Activated gamma-delta T cell treated with Interleukin-2 at 50 U/mL for 16 hours (primary cell): Measurements from ENCODE around the gene KIF12.
A peak's percentile ranks its signal among the peaks of the same experiment; 100 is the strongest.
"Not testable (repeated sequence)": the region's sequence is repeated elsewhere in the genome, so short reads cannot be mapped to it uniquely, and the experiment has no call there.

ENCODE experiments used
- DNase-seq: peaks from one replicate; pipeline ENCODE4 v3.0.0-alpha.2; 2020

Gene KIF12

DNA sequence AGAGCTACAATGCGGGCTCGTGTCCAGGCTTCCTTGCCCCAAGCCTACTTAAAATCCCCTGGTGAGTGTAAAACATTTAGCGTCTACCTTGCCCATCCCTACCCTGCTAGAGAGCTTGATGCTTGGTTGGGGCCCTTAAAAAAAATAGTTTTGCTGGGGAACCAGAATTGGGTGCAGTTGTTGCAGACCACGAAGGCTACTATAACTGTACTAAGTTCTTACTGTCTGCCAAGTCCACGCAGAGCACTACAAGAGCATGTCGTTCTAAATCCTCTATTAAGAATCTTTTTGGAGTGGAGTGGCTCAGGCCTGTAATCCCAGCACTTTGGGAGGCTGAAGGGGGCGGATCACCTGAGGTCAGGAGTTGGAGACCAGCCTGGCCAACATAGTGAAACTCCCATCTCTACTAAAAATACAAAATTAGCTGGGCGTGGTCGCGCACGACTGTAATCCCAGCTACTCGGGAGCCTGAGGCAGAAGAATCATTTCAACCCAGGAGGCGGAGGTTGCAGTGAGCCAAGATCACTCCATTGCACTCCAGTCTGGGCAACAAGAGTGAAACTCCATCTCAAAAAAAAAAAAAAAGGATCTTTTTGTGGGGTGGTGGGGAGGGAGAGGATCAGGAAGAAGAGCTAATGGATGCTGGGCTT is 16.2 kb downstream of the KIF12 start:
- not testable (repeated sequence) for DNase-seq

DNA sequence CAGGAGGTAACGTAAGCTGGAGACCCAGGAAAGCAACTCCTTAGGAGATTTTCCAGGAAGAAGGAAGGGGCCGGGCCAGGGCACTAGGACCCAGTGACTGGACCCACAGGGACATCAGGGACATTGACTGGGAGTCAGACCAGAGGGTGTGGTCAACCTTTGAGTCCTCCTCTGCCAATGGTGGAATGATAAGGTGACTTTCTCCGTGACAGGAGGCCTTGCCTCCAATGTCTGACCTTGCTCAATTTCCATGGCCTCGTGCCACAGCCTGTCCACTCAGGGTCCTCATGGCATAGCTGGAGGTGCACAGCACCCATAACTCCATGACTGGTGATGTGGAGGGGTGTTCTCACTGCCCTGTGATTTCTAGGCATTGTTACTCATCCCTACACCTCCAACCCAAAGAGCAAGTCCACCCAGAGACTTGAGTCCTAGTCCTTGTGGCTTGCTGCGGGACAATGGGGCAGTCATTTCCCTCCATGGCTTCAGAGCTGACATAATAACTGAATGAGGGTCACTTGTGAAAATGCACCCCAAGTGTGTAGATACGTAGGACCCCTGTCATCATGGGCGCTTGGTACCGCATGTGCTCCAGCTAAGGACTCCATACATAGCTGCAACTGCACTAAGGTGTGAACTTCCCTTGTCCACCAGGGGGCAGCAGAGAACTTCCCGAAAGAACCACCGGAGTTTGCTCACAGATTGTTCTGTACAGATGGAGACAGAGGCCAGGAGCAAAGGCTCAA is 16.9 kb downstream of the KIF12 start:
- peak; percentile 83 for DNase-seq

- DNase-seq = no peak
Measured at GRCh38 chr9:114081441-114082016, 17.6 kb downstream of the KIF12 start.

DNA sequence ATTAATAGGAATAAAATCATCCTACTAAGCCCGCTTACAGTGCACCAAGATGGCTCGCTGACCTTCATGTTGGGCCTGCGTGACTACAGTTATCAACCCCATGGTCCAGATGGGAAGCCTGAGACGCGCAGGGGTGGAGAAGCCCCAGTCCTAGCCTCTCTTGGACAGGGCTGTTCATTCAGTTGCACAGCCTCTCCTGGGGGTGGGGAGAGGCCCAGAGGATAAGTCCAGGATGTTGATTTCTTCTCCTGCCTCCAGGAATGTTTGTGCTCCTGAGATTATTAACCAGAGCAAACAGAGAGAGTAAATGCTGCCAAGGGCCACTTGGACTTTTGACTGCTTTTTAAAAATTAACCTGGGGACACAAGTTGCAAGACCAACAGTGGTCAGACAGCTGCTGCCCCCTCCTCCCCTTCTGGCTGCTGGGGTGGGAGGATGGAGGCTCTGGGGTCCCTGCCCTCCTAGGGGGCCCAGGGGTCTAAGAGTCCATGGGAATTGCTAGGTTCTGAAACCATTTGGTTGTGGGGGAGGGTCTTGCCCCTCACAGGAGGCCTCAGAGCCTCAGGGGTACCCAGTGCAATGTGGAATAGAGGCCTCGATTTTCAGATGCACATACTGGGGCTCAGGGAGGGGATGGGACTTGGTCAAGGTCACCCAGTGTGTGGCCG is 18.2 kb downstream of the KIF12 start:
- DNase-seq = no peak

DNA sequence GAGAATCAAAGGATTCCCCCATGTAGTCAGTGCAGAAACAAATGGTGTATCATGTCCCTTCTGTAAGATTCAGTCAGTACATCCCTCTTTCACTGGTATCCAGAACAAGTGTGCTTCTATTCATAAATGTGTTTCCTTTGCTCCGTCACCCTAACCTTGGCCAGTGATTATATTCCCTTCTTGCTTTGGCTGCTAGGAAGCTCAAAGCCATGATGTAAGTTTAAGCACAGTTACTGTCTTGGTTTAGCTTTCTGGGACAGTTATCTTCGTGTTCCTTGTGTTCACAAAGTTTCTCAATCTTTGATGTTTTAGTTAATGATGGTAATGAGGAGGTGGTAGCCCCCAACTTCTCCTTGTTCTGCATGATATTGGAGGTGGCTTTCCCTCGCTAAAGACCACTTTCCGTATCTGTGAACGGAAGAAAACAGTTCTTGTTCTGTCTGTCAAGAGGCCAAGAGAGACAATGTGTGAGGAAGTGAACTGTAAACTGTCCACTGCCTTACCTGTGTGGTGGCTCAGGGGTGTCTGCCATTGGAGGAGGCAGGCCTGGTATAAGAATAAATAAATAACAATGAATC is 18.8 kb downstream of the KIF12 start:
- no peak for DNase-seq

DNA sequence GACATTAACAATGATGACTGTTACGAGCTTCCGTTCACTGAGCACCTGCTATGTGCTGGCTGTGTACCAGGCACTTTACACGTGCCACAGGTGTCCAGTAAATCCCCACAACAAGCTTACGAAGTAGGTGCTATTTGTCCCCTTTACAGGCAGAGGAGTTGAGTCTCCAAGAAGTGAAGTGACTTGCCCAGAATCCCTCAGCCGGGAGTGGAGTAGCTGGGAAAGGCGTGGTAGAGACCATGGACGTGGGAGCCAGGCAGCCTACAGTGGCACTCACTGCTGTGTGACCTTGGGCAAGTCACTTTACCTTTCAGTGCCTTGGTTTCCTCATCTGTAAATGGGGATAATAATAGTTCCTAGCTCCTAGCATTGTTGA is 20.3 kb downstream of the KIF12 start:
- no peak for DNase-seq

- no peak for DNase-seq
Measured at GRCh38 chr9:114078021-114078780, 20.9 kb downstream of the KIF12 start, which contains the start of gene AMBP. Gene AMBP, minus strand, starts transcription at chr9:114078300. Its CDS starts 91 bp downstream, at chr9:114078209.

DNA sequence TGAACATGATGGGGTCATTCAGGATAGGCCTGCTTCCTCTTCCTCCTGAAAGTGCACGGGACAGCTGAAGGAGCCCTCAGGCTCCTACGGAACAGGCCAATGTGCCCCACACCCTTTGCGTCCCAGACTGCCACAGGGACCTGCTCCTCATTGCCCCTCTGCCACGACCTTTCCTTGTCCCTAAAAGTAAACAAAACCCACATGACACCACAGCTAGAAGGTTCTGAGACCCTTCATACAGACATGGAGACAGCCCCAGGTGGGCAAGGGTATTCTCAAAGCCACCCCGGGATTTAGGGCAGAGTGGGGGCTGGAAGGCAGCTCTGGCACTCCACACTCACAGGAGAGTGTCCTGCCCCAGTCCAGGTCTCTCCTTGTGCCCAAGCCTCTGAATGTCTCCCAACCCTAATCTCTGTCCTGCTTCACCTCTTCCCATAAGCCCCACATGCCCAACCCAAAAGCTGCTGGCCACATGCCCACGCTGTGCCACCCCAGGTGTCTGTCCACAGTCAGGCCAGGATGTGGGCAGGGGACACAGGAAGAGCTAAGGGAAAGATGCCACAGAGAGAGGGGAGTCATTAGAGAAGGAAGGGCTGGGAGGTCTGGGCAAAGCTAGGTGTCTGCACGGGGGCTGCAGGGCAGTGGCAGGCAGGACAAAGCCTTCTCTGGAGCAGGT is 21.8 kb downstream of the KIF12 start:
- DNase-seq = no peak

DNA sequence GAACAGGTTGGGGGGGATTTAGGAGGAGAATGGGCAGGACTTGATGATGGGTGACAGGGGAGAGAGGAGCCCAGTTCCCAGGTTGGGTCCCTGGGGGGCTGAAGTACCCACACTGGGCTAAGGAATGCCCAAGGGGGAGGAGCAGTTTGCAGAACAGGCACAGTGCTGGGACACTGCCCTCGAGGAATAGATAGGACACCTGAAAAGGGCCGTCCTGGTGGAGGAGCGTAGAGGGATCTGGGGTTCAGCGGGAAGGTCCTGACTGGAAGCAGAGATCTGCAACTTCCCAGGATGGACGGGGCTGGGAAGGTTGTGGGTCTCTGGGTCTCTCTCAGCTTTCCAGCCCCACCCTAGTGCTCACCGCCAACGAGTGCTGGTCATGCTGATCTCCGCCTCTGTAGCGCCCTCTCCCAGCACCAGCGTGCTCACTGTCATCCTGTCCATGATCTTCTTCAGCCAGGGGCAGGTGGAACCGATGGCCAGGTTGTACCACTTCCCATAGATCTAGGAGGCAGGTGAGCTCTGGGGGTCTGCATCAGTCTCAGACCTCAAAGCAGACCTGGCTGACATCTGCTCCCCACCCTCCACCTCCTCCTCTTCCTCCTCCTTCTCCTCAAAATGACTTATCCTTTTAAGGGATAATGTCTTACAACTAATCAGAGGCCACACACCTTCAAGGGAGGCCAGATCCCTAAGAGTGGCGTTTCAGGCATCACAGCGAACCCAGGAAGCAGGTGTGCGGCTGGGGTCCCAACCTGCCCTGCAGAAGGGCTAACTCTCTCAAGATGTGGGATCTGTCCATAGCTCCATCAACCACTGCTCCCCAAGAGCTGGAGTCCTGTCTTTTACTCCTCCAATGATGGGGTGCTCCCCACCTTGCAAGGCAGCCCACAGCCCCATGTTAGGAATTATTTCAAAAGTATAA is 22.6 kb downstream of the KIF12 start:
- DNase-seq = no peak

- no peak for DNase-seq
Measured at GRCh38 chr9:114075602-114076001, 23.5 kb downstream of the KIF12 start.

DNA sequence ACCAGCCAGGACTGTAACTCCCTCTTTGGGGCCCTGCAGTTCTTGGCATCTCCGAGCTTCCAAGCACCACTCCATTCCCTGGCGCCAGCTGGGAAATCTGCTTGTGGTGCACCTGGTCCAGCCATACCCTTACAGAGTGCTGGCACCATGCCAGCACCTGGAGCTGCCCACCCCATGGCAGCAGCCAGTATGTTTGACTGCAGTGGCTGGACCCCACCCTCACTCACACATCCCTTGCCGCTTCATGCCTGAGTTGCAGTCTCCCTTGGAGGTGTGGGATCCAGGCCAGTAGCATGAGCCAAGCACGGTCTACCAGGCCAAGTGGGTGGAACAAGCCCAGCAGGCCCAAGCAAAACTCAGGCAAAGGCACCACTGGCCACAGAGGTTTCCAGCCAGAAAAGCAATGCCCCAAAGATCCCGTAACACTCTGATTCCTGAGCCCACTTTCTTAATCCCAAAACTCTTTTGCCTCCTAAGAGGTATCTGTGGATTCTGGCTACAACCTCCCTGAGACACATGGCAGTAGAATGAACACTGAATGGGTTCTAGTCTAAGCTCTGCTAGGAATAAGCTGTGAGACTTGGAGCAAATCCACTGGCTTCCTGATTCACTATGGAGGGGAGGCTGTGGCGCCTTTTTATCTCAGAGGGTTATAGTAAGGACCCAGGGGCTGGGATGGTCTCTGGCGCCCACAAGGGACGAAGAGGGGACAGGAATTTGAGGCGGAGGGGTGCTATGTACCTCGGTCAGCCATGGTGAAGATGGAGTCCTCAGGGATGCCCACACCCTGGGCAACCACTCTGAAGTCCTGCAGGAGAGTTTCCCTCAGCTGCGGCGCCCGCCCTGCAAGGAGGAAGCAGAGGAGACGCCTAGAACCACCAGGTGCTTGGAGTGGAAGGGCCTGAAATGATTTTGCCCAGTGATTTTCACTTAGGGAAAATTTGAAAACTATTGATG is 26.6 kb downstream of the KIF12 start:
- DNase-seq = no peak

DNA sequence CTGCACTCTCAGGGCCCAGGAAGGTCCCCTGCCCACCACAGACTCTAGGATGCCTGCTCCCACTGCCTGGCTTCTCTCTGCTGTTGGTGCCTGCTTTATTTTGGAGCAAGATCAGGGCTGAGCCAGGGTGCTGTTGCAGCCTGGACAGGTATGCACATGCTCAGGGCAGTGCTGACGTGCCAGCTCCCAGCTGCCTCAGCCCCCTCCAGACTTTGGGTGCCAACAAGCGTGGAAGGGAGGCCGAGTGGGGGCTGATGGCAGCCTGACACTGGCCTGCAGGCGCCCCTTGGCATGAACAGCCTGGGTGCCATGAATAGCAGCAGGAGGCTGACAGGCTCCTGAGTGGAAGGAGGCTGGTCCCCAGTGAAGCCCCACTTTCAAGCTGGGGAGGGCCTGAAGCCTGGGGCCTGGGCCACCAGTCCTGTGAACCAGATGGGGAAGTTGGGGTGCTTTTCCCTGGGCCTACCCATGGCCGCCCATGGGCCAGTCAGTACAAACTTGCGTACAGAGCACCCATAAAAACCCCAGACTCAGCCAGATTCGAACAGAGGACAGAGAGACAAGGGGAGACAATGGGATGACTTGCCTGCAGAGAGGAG is 27.8 kb downstream of the KIF12 start:
- DNase-seq = no peak

- DNase-seq = no peak
Measured at GRCh38 chr9:114070188-114071103, 28.6 kb downstream of the KIF12 start.

DNA sequence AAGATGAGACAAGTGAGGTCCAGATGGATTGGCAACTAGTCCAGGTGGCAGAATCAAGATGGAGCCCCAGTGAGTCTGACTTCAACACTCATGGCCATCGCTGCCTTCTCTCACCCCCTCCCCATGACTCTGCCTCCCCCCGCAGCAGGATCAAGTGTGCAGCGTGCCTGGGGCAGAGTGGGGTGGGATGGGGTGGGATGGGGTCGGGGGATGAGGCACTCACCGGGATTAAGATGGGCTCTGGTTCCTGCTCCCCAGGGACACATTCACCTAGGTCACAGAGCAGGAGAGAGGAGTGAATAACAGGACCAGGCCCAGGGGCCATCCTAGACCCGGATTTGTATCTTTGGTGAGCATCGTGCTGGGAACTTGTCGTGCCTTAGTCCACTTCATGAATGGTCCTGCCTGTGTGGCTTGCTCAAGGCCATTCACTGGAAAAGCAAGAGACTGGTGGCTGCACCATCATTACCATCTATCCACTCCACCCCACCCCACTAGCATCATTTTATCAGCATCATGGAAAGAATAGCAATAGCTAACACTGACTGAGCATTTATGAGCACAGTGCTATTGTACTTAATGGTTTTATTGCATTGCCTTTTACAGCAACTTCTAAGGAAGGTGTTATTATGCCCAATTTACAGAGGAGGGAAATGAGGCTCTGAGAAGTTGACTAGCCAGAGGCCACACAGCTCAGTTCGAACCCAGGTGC is 29.5 kb downstream of the KIF12 start:
- no peak for DNase-seq

GRCh38 chr9:114065304-114065703 is 33.8 kb downstream of the KIF12 start:
- DNase-seq = no peak

DNA sequence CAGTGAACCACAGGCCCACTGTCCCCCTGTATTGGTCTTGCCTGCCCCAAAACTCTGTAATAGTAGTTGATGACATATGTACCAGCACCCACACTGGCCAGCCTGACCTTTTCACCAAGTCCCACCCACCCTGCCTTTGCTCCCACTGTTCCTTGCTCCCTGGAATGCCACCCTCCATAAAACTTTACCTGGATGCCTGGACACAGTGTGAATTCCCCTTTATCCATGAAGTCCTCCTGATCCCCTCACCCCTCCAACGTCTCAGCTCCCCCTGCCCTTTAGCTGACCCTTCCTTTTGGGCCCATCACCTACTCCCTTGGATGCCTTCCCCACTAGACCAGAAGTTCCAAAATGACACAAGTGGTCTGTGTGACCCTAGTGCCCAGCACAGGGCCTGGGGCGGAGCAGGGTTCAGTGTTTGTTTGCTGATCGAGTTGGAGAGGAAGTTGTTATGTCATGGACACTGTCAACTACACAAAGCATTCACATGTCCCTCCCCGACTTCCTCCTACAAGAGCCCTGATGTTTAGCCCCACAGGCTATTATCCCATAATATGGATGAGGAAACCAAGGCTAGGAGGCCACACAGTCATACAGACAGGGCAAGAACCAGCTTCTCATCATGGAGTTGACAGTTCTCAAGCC is 37.1 kb downstream of the KIF12 start:
- no peak for DNase-seq

DNA sequence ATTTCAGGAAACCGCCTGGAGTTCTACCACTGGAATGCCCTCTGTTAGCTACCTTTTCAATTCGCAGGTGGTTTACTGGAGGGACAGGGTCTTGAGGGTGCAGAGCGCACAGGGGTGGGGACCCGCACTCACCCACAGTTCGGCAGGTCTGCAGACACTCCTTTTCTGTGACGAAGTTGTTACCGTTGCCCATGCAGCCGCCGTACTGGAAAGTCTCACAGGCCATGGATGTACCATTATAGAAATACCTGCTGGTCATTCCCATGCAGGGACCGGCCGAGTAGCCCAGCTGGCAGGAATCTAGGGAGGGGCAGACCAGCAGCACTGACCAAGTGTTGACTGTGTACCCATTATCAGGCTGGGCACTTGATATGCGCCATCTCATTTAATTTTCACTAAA is 37.8 kb downstream of the KIF12 start:
- DNase-seq = no peak
